Activated CD4-positive, alpha-beta T cell treated with anti-CD3 and anti-CD28 coated beads, Interleukin-10, Interleukin-2, amounts not matched to agents 100 ng/mL and 50 ng/mL, durations not matched to agents 16 hours and 8 hours (primary cell): ENCODE results near the gene TMEM131L.

Experiments
- DNase-seq: peaks from one replicate; pipeline ENCODE4 v3.0.0-alpha.2; 2020

TMEM131L gene

GRCh38 chr4:153481478-153481877 is 15.3 kb downstream of the TMEM131L start:
- DNase-seq: no peak

- DNase-seq: no peak
Observed at GRCh38 chr4:153483432-153484418, 17.6 kb downstream of the TMEM131L start.

- no peak for DNase-seq
Observed at GRCh38 chr4:153485359-153485758, 19.2 kb downstream of the TMEM131L start.

GRCh38 chr4:153485860-153486259 is 19.7 kb downstream of the TMEM131L start:
- no peak for DNase-seq

- DNase-seq: no peak
Observed at GRCh38 chr4:153486281-153487151, 20.4 kb downstream of the TMEM131L start.

- DNase-seq: peak; percentile 78
Observed at GRCh38 chr4:153488006-153488891, 22.1 kb downstream of the TMEM131L start.

GRCh38 chr4:153489856-153490558 is 23.8 kb downstream of the TMEM131L start:
- DNase-seq: no peak

- DNase-seq: no peak
Observed at GRCh38 chr4:153490985-153491483, 24.9 kb downstream of the TMEM131L start.

GRCh38 chr4:153494562-153494961 is 28.4 kb downstream of the TMEM131L start:
- DNase-seq: no peak

GRCh38 chr4:153495480-153496193 is 29.5 kb downstream of the TMEM131L start:
- DNase-seq: no peak

GRCh38 chr4:153497091-153497531 is 31.0 kb downstream of the TMEM131L start:
- DNase-seq: peak; percentile 80

GRCh38 chr4:153497988-153498967 is 32.1 kb downstream of the TMEM131L start:
- no peak for DNase-seq

GRCh38 chr4:153499005-153499404 is 32.8 kb downstream of the TMEM131L start:
- DNase-seq: no peak

GRCh38 chr4:153501578-153501977 is 35.4 kb downstream of the TMEM131L start:
- no peak for DNase-seq

GRCh38 chr4:153502584-153502983 is 36.4 kb downstream of the TMEM131L start:
- DNase-seq: no peak

GRCh38 chr4:153506341-153507309 is 40.5 kb downstream of the TMEM131L start:
- no peak for DNase-seq

GRCh38 chr4:153507310-153508073 is 41.3 kb downstream of the TMEM131L start:
- DNase-seq: no peak
